Left lung (tissue), 10 donors: ENCODE measurements around the gene PDAP1. TPM values are rescaled to one million over a fixed set of nuclear protein-coding genes. Genes with fewer than 3 reads are reported as not detected.
"Not testable (repeated sequence)": the region's sequence is repeated elsewhere in the genome, so short reads cannot be mapped to it uniquely, and the experiment has no call there.

Experiments used
- ATAC-seq: fragments of 200-7000 bp; cut with Tn5 transposase; one replicate; pipeline ENCODE4 v1.9.1; 2020; ENCODE audit warnings: moderate library complexity
- DNase-seq, 4 donors: peaks; one replicate each; pipeline ENCODE4 v3.0.0-alpha.2; 2013 to 2020
- H3K27ac ChIP-seq, 2 donors: fragments of 200-600 bp; sonication (generic) in 1 of 2; one replicate each; pipeline versions ENCODE4 v1.5.0 to v1.8.0; 2020 to 2021
- H3K27me3 ChIP-seq, 2 donors: fragments of 200-600 bp; sonication (generic) in 1 of 2; one replicate each; pipeline versions ENCODE4 v1.5.0 to v1.8.0; 2020 to 2021
- H3K36me3 ChIP-seq, 2 donors: fragments of 200-600 bp; sonication (generic) in 1 of 2; one replicate each; pipeline versions ENCODE4 v1.5.0 to v1.8.0; 2020 to 2021
- H3K4me1 ChIP-seq, 2 donors: fragments of 200-600 bp; one replicate each; pipeline ENCODE4 v1.8.0; 2021
- H3K4me3 ChIP-seq, 2 donors: fragments of 200-600 bp; sonication (generic) in 1 of 2; one replicate each; pipeline versions ENCODE4 v1.5.0 to v1.8.0; 2020 to 2021; ENCODE audit warnings: mild to moderate bottlenecking in 1 of 2
- H3K9me3 ChIP-seq, 2 donors: fragments of 200-600 bp; sonication (generic) in 1 of 2; one replicate each; pipeline versions ENCODE4 v1.5.0 to v1.8.0; 2020 to 2021
- CTCF ChIP-seq, 2 donors: fragments of 200-600 bp; sonication (generic) in 1 of 2; IDR thresholded peaks; one replicate each; pipeline versions ENCODE4 v1.5.0 to v1.8.0; 2021; ENCODE audit warnings: antibody characterized with exemption in 2 of 2
- intact Hi-C, 2 donors: fragments of 100-400 bp; cut with DNase I; formaldehyde crosslinking; loops; one replicate each; pipeline versions ENCODE4 v1.11.2 to v1.14.2; 2022
- polyA plus RNA-seq, 6 donors: library from polyadenylated mRNA; unstranded; fragments of 120-200 nt; gene quantifications; one replicate each; pipeline ENCODE4 v1.2.1, GENCODE V29; 2013; ENCODE audit not compliant: insufficient read length in 6 of 6
- total RNA-seq, 2 donors: library from RNA; stranded (reverse); fragmentation: NEBNext Ultra II Directional; extraction: Animal tissue kit (Norgen Biotek cat#: 25700); gene quantifications; one replicate each; pipeline ENCODE4 v1.2.1, GENCODE V29; 2021
- donor health status: DM: no; HTN: yes; CAD: no.
- donor health status: DM: no; HTN: no; CAD: no.

Gene PDAP1
- total and polyA plus RNA-seq, 8 donors: 68.5 to 150 (median 132) TPM

DNA sequence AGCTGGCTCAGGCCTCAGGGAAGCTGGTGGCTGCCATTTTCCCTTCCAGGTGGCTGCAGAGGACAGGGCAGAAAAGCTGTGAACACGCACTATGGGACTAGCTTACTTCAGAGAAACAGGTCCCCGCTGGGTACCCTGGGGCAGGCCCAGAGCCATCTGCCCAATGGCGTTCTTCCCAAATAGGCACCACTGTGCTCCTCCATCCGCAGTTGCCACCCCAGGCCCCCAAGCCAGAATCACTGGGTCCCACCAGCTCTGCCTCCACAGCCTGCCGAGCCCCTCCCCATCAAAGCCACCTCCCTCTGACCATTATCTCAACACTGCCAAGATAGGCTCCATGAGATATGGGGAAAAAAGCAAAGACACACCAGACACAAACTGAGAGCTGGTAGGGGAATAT lies 11.8 kb upstream of the PDAP1 start:
- no peak for ATAC-seq

DNA sequence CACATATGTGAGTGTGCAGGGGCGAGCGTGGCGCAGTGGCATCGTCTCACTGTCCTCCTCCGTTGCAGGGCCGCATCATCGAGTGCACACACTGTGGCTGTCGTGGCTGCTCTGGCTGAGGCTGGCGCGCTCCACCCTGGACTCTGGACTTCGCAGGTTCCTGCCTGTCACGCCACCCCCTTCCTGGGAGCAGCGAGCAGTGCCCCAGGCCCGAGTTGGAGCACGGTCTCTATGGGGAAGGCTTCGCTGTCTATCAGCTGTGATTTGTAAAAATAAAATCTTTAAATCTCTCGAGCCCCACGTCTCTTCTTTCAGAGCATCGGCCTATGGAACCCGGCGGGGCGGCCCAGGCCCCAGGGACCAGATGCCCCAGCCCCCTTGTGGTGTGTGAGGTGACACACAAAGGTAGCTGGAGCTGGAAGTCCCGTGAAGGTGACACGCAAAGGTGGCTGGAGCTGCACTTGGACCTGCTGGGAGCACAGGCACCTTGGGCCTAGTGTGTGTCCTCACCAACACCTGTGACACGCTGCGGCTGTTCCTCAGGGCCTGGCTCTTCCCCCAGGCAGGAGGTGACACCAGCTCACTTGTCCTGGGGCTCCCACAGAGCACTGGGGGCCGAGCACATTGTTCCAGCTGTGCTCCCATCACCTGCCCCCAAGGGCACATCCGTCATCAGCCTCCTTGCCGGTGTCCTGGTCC lies 11.1 kb upstream of the PDAP1 start:
- no peak overlapping the region for H3K27ac ChIP-seq
- intact Hi-C loops: no loop called here
- H3K27me3 ChIP-seq: no peaks in the 10 kb centered on the region
- H3K36me3 ChIP-seq: peaks cover 0 to 96% of the 10 kb centered on the region in 2 donors
- no peaks in the 10 kb centered on the region for H3K9me3 ChIP-seq
- H3K4me1 ChIP-seq: no peaks in the 10 kb centered on the region
- DNase-seq (peak in 1 of 4 donors; percentile 58), ATAC-seq (no peak)
- no peak for TF ChIP-seq CTCF (IDR thresholded peaks at IDR 0.05)
- no peak overlapping the region for H3K4me3 ChIP-seq

More for the DNA sequence above, 11.8 kb upstream of the PDAP1 start:
- Histone ChIP-seq H3K27me3 (no peaks in the 10 kb centered on the region), H3K36me3 (peaks cover 0 to 96% of the 10 kb centered on the region in 2 donors), H3K4me3 (no peak overlapping the region), H3K4me1 (no peaks in the 10 kb centered on the region), H3K9me3 (no peaks in the 10 kb centered on the region), H3K27ac (no peak overlapping the region)
- DNase-seq: peak in 1 of 4 donors; percentile 21
- TF ChIP-seq CTCF (IDR thresholded peaks at IDR 0.05): no peak
- intact Hi-C loops: no loop called here

- no peak for TF ChIP-seq CTCF (IDR thresholded peaks at IDR 0.05)
- no peaks in the 10 kb centered on the region for H3K27me3 ChIP-seq
- H3K36me3 ChIP-seq: peaks cover 0 to 96% of the 10 kb centered on the region in 2 donors
- no peaks in the 10 kb centered on the region for H3K4me1 ChIP-seq
- H3K4me3 ChIP-seq: no peak overlapping the region
- no peak for ATAC-seq
- intact Hi-C loops: no loop called here
- peak in 1 of 4 donors; percentile 61 for DNase-seq
- H3K9me3 ChIP-seq: no peaks in the 10 kb centered on the region
- H3K27ac ChIP-seq: no peak overlapping the region
Measured at GRCh38 chr7:99418260-99418659, 9.9 kb upstream of the PDAP1 start.

GRCh38 chr7:99415513-99416127 lies 7.2 kb upstream of the PDAP1 start:
- peak; percentile 47 to 61 for TF ChIP-seq CTCF (IDR thresholded peaks at IDR 0.05)
- H3K27me3 ChIP-seq, H3K27ac ChIP-seq, H3K4me3 ChIP-seq, H3K9me3 ChIP-seq, H3K4me1 ChIP-seq, intact Hi-C loops, ATAC-seq: not testable (repeated sequence)
- peaks cover 0 to 100% of the 10 kb centered on the region in 2 donors for H3K36me3 ChIP-seq
- peak in 1 of 4 donors; percentile 77 for DNase-seq

- no peak overlapping the region for H3K4me3 ChIP-seq
- ATAC-seq: no peak
- peaks cover 14 to 35% of the 10 kb centered on the region in 2 donors for H3K4me1 ChIP-seq
- no peaks in the 10 kb centered on the region for H3K27me3 ChIP-seq
- no peak for TF ChIP-seq CTCF (IDR thresholded peaks at IDR 0.05)
- no peaks in the 10 kb centered on the region for H3K9me3 ChIP-seq
- peak in 1 of 4 donors; percentile 3 for DNase-seq
- intact Hi-C loops: no loop called here
- peaks cover 0 to 57% of the 10 kb centered on the region in 2 donors for H3K36me3 ChIP-seq
- no peak overlapping the region for H3K27ac ChIP-seq
Measured at GRCh38 chr7:99410635-99411034, 2.2 kb upstream of the PDAP1 start.
